RPMI8226 (cell line): ENCODE data around the gene COX10.
"Not testable (repeated sequence)": the region's sequence is repeated elsewhere in the genome, so short reads cannot be mapped to it uniquely, and the experiment has no call there.

Source experiments
- DNase-seq: peaks from one replicate; pipeline ENCODE4 v3.0.0-alpha.2; 2015

The COX10 gene

GRCh38 chr17:14125518-14126137, 56.3 kb downstream of the COX10 start:
- DNase-seq = no peak

- no peak for DNase-seq
These were observed 63.8 kb downstream of the COX10 start for GRCh38 chr17:14133104-14133503.

GRCh38 chr17:14134456-14134855, 65.2 kb downstream of the COX10 start:
- no peak for DNase-seq

- DNase-seq = no peak
These were observed 66.7 kb downstream of the COX10 start for GRCh38 chr17:14135906-14136590.

- DNase-seq = no peak
These were observed 69.3 kb downstream of the COX10 start for GRCh38 chr17:14138649-14139048.

GRCh38 chr17:14143688-14144087, 74.4 kb downstream of the COX10 start:
- no peak for DNase-seq

DNA sequence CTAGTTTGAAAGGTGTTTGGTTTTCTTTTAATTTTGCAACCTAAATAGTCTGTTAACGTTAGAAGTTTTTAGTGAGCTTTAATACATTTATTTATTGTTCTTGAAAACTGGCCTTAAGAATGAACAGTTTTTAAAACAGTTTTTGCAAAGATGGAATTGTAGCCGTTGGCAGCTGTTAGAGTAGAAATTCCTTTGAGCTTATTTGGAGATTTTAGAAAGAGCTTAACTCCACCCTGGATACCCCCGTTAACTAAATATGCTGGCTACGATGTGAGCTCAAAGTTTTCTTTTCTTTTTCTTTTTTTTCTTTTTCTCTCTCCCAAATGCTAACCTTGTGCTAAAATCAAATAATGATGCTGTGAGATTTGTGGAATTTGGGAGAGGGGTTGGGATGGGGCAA, 75.2 kb downstream of the COX10 start:
- no peak for DNase-seq

DNA sequence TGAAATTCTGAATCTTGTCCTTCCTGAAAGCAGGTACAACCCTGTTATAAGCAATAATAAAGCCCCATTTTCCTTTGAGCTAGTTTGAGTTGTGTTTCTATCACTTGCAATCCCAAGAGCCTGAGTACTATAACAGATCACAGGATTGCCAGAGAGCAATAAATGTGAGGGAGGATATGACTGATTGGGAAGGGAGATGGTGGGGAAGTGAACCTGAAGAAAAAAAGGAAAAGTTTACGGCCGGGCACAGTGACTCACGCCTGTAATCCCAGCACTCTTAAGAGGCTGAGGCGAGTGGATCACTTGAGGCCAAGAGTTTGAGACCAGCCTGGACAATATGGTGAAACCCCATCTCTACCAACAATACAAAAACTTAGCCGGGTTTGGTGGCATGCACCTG, 80.4 kb downstream of the COX10 start:
- DNase-seq = no peak

- no peak for DNase-seq
These were observed 81.3 kb downstream of the COX10 start for GRCh38 chr17:14150619-14151018.

DNA sequence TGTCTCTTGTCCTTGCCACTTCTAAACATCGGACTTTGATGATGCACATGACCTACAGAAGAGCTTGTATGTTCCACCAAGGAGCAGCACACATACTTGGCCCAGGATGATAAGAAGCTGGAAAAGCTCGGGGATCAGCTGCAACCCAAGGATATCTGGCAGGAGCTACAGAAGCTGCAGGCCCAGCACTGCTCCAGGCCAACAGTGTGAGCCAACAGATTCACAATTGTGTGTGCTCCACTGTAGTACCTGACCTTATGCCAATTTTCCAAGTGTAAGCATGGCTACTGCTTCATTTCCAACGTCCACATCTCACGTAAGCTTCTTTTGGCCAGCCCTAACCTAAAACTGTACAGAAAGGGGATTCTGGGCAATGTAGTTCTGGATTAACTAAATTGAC, 83.4 kb downstream of the COX10 start:
- DNase-seq = no peak

DNA sequence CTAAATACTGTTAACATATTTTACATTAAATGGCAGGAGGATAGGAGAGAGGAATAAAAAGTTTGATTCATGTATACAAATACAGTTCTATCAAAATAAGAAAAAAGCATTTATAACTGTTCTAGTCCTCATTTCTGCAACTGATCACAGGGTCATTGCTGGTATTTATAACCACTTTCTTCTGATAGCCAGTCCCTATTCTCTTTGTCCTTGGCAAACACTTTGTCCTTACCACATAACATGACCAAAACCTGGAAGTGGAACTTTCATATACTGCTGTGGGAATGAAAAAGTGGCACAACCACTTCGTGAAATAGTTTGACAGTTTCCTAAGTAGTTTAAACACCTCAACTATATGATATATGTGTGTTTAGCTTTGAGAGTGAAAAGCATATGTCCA, 84.1 kb downstream of the COX10 start:
- no peak for DNase-seq

GRCh38 chr17:14156689-14157088, 87.4 kb downstream of the COX10 start:
- DNase-seq = no peak

DNA sequence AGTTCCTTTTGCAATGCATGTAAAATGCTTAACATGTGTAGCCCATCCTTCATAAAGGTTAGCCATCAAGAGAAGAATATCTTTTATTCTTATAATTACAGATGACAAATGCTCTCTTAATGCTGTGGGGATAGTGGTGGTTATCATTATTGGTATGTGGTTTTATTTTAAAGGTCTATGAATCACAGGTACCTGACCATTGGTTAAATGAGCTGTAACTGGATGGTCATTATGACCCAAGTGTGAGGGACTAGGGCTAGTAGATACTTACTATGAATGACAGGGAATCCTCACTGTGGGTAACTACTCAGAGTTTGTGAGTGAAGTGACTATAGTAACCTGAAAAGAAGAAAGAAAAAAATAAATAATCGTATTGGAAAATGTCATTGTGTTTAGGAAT, 88.5 kb downstream of the COX10 start:
- no peak for DNase-seq

- DNase-seq = no peak
These were observed 89.4 kb downstream of the COX10 start for GRCh38 chr17:14158707-14159106.

DNA sequence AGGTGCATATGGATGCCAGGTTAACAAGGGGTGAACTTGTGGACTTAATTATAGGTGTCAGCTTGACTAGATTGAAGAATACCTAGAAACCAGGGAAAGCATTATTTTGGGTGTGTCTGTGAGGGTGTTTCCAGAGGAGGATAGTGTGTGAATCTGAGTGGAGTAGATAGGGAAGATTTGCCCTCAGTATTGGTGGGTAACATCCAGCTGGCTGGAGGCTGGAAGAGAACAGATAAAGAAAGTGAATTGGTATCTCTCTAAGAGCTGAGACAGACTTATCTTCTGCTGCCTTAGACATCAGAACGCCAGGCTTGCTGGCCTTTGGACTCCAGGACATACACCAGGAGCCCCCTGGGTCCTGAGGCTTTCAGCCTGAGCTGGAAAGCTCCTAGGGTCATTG, 92.1 kb downstream of the COX10 start:
- no peak for DNase-seq

- DNase-seq = no peak
These were observed 96.3 kb downstream of the COX10 start for GRCh38 chr17:14165616-14166015.

- not testable (repeated sequence) for DNase-seq
These were observed 98.5 kb downstream of the COX10 start for GRCh38 chr17:14167831-14168230.

GRCh38 chr17:14168582-14168981, 99.3 kb downstream of the COX10 start:
- DNase-seq = no peak

DNA sequence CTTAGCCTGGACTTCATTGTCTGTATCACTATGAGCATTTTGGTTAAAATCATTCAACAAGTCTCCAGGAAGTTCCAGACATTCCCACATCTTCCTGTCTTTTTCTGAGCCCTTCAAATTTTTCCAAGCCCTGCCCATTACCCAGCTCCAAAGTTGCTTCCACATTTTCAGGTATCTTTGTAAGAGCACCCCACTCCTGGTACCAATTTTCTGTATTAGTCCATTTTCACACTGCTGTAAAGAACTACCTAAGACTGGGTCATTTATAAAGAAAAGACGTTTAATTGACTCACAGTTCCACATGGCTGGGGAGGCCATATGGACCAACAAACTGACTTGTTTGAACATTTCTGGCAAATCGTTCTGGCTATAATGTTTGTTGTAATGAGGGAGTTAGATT, 100.0 kb downstream of the COX10 start:
- no peak for DNase-seq

DNA sequence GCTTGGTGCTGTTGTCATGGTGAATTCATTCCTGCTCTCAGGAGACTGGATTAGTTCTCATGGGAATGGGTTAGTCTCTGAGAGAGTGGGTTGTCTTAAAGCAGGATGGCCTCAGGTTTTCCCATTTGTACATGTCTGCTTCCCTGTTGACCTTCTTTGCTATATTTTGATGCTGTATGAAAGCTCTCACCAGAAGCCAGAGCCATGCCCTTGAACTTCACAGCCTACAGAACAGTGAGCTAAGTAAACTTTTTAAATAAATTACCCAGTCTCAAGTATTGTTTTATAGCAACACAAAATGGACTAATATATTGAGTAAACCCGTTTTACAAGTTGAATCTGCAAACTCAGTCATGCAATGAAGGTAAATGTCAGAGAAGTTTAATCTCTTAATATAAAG, 100.6 kb downstream of the COX10 start:
- DNase-seq = no peak

- DNase-seq = not testable (repeated sequence)
These were observed 107.7 kb downstream of the COX10 start for GRCh38 chr17:14176989-14177388.

- not testable (repeated sequence) for DNase-seq
These were observed 108.5 kb downstream of the COX10 start for GRCh38 chr17:14177801-14178200.

DNA sequence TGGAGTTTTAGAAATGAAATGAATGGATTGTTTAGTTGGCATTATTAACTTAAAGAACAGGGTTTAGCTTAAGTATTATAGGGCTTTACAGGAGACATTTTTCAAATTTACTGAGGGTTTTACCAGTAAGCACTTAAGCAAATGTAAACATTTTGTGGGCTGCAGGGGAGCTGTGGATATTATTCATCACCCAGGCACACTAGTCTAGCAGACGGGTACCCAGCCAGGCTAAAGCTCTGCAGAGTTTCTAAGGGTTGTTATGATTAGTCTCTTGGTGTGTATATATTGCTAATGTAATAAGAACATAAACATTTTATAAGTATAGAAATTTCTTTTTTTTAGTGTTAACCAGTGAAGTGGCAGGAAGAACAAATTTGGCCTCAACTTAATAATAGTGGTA, 110.6 kb downstream of the COX10 start:
- not testable (repeated sequence) for DNase-seq

DNA sequence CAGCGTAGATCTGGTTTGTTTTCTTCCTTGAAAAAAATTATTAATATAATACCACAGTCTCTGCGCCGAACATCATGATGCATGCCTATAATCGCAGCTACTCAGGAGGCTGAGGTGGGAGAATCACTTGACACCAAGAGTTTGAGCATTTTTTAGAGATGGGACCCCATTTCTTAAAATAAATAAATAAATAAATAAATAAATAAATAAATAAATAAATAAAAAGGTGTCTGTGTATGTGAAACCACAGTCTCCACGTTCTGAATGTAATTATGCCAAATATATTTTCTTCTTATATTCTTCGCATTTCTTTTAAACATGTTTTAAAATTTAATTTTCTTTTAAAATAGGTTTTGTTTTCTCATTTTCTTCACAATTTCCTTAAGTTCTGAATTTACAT, 112.8 kb downstream of the COX10 start:
- DNase-seq = not testable (repeated sequence)

DNA sequence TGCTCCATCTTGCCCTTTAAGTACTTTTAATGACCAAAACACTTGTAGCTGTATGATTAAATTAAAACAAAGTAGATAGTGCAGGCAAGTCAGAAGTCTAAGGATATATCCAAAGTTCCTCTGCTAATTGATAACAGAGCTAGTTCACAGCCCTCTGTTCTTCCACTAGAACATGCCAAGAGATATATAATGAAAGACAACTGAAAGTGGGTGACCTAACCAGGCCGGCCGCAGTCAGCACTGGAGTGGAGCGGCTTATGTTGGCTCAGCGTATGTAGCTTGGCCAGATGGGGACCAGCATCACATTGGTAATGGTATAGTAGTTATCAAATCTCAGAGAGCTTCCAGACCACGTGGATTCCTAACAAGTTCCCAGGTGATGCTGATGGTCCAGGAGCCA, 115.2 kb downstream of the COX10 start:
- DNase-seq = not testable (repeated sequence)
